HG02852 (cell line): ENCODE results near the gene SFXN4.
"Not testable (repeated sequence)": the region's sequence is repeated elsewhere in the genome, so short reads cannot be mapped to it uniquely, and the experiment has no call there.

Experiments
- ATAC-seq: cut with Tn5 transposase; IDR thresholded peaks from one replicate; pipeline ENCODE4 v1.9.1; 2021; ENCODE audit warnings: mild to moderate bottlenecking, moderate library complexity; ENCODE audit not compliant: unreplicated experiment

The SFXN4 gene

GRCh38 chr10:119113751-119114732 is 51.5 kb downstream of the SFXN4 start:
- ATAC-seq = no peak

GRCh38 chr10:119112056-119112455 is 53.5 kb downstream of the SFXN4 start:
- no peak for ATAC-seq

GRCh38 chr10:119107771-119108170 is 57.7 kb downstream of the SFXN4 start:
- not testable (repeated sequence) for ATAC-seq

- not testable (repeated sequence) for ATAC-seq
Observed at GRCh38 chr10:119107106-119107505, 58.4 kb downstream of the SFXN4 start.

- not testable (repeated sequence) for ATAC-seq
Observed at GRCh38 chr10:119105899-119106298, 59.6 kb downstream of the SFXN4 start.

GRCh38 chr10:119105155-119105554 is 60.4 kb downstream of the SFXN4 start:
- ATAC-seq = no peak

GRCh38 chr10:119104654-119105015 is 60.9 kb downstream of the SFXN4 start:
- ATAC-seq = peak; percentile 27

GRCh38 chr10:119103903-119104653 is 61.4 kb downstream of the SFXN4 start, which contains the start of gene DENND10:
DENND10 (plus strand) TSS chr10:119104113; CDS start chr10:119104143, 30 bp downstream.
- peak; percentile 88 for ATAC-seq

- ATAC-seq = no peak
Observed at GRCh38 chr10:119103241-119103902, 62.1 kb downstream of the SFXN4 start.

- no peak for ATAC-seq
Observed at GRCh38 chr10:119101366-119102098, 64.0 kb downstream of the SFXN4 start.

GRCh38 chr10:119100434-119101238 is 64.9 kb downstream of the SFXN4 start:
- ATAC-seq = no peak

GRCh38 chr10:119098576-119098975 is 66.9 kb downstream of the SFXN4 start:
- no peak for ATAC-seq

GRCh38 chr10:119096641-119097415 is 68.7 kb downstream of the SFXN4 start:
- not testable (repeated sequence) for ATAC-seq

GRCh38 chr10:119095640-119096039 is 69.9 kb downstream of the SFXN4 start:
- ATAC-seq = no peak

- no peak for ATAC-seq
Observed at GRCh38 chr10:119090968-119091367, 74.5 kb downstream of the SFXN4 start.
